Osteoblast (primary cell): ENCODE measurements around the gene MACF1. TPM values are rescaled to one million over a fixed set of nuclear protein-coding genes. Genes with fewer than 3 reads are reported as not detected.

ENCODE experiments used
- DNase-seq: peaks from one replicate; pipeline ENCODE4 v3.0.0; 2011; ENCODE audit warnings: low spot score, mixed read lengths; ENCODE audit not compliant: insufficient read length; ENCODE audit errors: missing footprints
- H2AFZ ChIP-seq: 2 replicates; pipeline ENCODE4 v1.6.0; 2011; ENCODE audit warnings: mild to moderate bottlenecking, low read length
- H3K27ac ChIP-seq: 2 replicates; pipeline ENCODE4 v1.5.1; 2011; ENCODE audit warnings: mild to moderate bottlenecking, low read depth, low read length, moderate library complexity
- H3K27me3 ChIP-seq: 2 replicates; pipeline ENCODE4 v1.6.0; 2012; ENCODE audit warnings: mild to moderate bottlenecking, control low read depth, inconsistent platforms, low read length, moderate library complexity; ENCODE audit not compliant: insufficient read depth
- H3K36me3 ChIP-seq: 2 replicates; pipeline ENCODE4 v1.5.1; 2011; ENCODE audit warnings: mild to moderate bottlenecking, low read length, control low read depth, moderate library complexity; ENCODE audit not compliant: insufficient read depth
- H3K4me1 ChIP-seq: 2 replicates; pipeline ENCODE4 v1.5.1; 2011; ENCODE audit warnings: mild to moderate bottlenecking, low read length, control low read depth, moderate library complexity; ENCODE audit not compliant: insufficient read depth
- H3K4me2 ChIP-seq: 2 replicates; pipeline ENCODE4 v1.6.0; 2011; ENCODE audit warnings: mild to moderate bottlenecking, low read length; ENCODE audit not compliant: insufficient read depth
- H3K4me3 ChIP-seq: fragments of 200-600 bp; sonication (generic); 3 replicates; pipeline ENCODE4 v1.5.1; 2012; ENCODE audit warnings: mild to moderate bottlenecking, low read length, inconsistent platforms; ENCODE audit not compliant: insufficient read depth
- H3K79me2 ChIP-seq: 2 replicates; pipeline ENCODE4 v1.6.0; 2012; ENCODE audit warnings: mild to moderate bottlenecking, low read length, control low read depth, inconsistent platforms; ENCODE audit not compliant: insufficient read depth
- H3K9me3 ChIP-seq: 2 replicates; pipeline ENCODE4 v1.5.1; 2011; ENCODE audit warnings: low read depth, low read length, control low read depth
- H4K20me1 ChIP-seq: 2 replicates; pipeline ENCODE4 v1.6.0; 2012; ENCODE audit warnings: mild to moderate bottlenecking, low read length, control low read depth; ENCODE audit not compliant: insufficient read depth
- total RNA-seq: library from RNA; depleted of rRNA; stranded (reverse); fragments of >200 nt; gene quantifications from 2 replicates; pipeline ENCODE4 v1.2.3, GENCODE V29; 2012
- TF ChIP-seq, protein P1 (sequence below): IDR thresholded peaks from 2 replicates; pipeline ENCODE4 v1.5.1; 2011; ENCODE audit warnings: mild to moderate bottlenecking, low read depth, low read length, moderate library complexity; ENCODE audit errors: extremely low read depth

The MACF1 gene
- total RNA-seq, 1 donor = 424 TPM

DNA sequence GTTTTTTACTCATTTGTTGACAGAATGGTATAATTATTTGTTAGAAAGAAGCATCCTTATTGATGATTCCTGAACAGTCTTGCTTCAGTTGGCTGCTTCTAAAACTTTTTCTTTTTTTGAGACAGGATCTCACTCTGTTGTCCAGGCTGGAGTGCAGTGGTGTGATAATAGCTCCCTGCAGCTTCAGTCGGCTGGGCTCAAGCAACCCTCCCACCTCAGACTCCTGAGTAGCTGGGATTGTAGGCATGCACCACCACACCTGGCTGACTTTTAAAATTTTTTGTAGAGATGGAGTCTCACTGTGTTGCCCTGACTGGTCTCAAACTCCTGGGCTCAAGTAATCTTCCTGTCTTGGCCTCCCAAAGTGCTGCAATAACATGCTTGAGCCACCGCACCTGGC is 38.8 kb downstream of the MACF1 start:
- TF ChIP-seq, protein P1, sequence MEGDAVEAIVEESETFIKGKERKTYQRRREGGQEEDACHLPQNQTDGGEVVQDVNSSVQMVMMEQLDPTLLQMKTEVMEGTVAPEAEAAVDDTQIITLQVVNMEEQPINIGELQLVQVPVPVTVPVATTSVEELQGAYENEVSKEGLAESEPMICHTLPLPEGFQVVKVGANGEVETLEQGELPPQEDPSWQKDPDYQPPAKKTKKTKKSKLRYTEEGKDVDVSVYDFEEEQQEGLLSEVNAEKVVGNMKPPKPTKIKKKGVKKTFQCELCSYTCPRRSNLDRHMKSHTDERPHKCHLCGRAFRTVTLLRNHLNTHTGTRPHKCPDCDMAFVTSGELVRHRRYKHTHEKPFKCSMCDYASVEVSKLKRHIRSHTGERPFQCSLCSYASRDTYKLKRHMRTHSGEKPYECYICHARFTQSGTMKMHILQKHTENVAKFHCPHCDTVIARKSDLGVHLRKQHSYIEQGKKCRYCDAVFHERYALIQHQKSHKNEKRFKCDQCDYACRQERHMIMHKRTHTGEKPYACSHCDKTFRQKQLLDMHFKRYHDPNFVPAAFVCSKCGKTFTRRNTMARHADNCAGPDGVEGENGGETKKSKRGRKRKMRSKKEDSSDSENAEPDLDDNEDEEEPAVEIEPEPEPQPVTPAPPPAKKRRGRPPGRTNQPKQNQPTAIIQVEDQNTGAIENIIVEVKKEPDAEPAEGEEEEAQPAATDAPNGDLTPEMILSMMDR = no peak
- no peaks in the 10 kb centered on the region for H3K27me3 ChIP-seq
- H3K9me3 ChIP-seq = no peaks in the 10 kb centered on the region
- no peak overlapping the region for H3K4me2 ChIP-seq
- no peak overlapping the region for H2AFZ ChIP-seq
- no peak for DNase-seq
- H3K27ac ChIP-seq = no peak overlapping the region
- peaks cover 56% of the 10 kb centered on the region for H3K79me2 ChIP-seq
- no peaks in the 10 kb centered on the region for H3K36me3 ChIP-seq
- H3K4me1 ChIP-seq = peaks cover 5% of the 10 kb centered on the region
- H4K20me1 ChIP-seq = peaks cover 20% of the 10 kb centered on the region
- H3K4me3 ChIP-seq = no peak overlapping the region

DNA sequence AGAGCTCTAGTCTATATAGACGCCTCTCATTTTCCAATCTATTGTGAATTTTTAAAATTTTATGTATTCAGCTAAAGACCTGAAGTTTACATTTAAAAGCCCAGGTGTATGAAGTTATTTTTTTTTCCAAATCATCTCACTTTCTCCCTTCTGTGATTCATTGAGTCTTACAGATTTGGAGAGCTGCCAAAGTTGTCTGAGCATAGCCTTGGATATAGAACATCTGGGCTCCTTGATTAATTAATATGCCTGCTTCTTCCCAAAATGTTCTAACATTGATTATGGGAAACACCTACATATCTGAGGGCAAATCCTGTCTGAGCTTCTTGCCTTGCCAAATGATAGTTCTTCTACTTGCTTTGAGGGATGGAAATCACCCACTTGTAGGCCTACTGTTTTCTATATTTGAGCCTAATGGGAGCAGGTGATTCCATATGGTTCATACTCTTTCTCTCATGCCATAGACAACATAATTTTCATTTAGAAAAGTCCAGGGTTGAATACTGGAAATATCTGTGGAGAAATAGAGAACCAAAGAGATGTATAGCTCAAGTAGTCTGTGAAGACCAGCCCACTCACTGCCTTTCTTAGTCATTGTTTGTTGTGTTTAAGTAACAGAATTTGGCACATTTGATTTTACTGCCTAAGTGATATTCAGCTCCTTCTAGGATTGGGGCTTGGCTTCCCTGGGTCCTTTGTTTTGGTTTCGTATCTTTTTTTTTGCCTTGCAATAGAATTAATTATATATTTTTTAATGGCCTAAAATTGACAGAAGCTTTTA is 46.2 kb downstream of the MACF1 start:
- H3K27ac ChIP-seq = no peak overlapping the region
- no peak overlapping the region for H3K4me3 ChIP-seq
- TF ChIP-seq, protein P1 = no peak
- H4K20me1 ChIP-seq = peaks cover 15% of the 10 kb centered on the region
- H3K79me2 ChIP-seq = peaks cover 58% of the 10 kb centered on the region
- DNase-seq = no peak
- H3K4me2 ChIP-seq = no peak overlapping the region
- peaks cover 18% of the 10 kb centered on the region for H3K4me1 ChIP-seq
- no peaks in the 10 kb centered on the region for H3K27me3 ChIP-seq
- H2AFZ ChIP-seq = no peak overlapping the region
- peaks cover 15% of the 10 kb centered on the region for H3K36me3 ChIP-seq
- no peaks in the 10 kb centered on the region for H3K9me3 ChIP-seq

DNA sequence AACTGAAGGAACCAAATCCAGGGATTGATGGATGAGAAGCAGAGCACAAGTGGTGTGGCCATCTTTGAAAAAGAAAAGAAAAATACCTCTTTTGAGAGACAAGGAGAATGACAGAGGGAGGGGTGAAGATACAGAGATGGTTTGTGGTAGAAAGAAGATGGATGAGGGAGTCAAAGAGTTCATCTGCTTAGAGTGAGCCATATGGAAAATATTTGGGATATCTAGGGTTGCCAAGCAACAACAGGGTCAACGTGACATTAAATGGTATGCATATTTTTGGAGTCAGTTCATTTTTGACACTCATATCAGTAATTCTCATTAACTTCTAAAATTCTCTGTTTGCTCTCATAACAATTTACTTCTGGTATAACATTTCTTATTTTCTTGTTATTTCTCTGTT is 50.7 kb downstream of the MACF1 start:
- Histone ChIP-seq H3K9me3 (no peaks in the 10 kb centered on the region), H3K79me2 (peaks cover 46% of the 10 kb centered on the region), H3K4me1 (peaks cover 19% of the 10 kb centered on the region), H4K20me1 (peaks cover 11% of the 10 kb centered on the region), H3K27ac (peak overlapping the region; percentile 15), H2AFZ (no peak overlapping the region), H3K4me2 (no peak overlapping the region), H3K36me3 (peaks cover 42% of the 10 kb centered on the region), H3K4me3 (no peak overlapping the region), H3K27me3 (no peaks in the 10 kb centered on the region)
- TF ChIP-seq, protein P1 = no peak
- DNase-seq = no peak

DNA sequence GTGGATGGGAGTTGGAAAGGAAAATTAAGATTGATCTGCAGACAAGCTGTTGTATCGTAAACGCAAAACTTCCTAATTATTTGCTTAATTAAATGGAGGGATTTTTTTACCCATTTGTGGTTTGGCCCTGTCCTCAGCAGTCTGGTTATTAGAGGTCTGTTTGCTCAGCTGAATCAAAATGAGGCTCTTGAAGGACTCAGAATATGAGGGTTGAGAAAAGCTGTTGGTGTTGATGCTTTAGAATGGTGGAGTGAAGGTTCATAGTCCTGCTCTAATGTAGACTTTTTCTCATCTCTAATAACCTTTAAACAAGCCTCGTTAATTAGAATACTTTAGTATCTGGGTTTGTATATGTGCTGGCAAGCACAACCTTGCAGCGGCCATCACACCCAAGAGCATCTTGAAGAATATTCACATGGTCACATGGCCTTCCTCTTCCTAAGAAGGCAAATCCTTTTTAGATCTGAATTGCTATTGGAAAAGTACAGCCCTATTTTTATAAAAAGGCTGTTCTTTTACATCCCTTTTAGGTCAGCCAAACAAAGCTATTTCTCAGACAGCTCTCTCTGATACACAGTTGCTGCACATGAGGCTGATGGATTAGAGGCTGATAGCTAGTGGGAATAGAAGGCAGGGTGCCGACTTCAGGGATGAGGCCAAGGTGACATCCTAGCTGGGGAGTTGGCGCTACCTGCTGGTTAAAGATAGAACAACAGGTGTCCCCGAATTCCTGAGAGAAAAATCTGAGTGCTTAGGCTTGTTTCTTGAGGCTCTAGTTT is 53.8 kb downstream of the MACF1 start:
- Histone ChIP-seq H4K20me1 (peaks cover 7% of the 10 kb centered on the region), H3K9me3 (no peaks in the 10 kb centered on the region), H3K4me3 (no peak overlapping the region), H3K27me3 (no peaks in the 10 kb centered on the region), H3K36me3 (peaks cover 33% of the 10 kb centered on the region), H2AFZ (no peak overlapping the region), H3K27ac (peak overlapping the region; percentile 5), H3K4me2 (no peak overlapping the region), H3K79me2 (peaks cover 42% of the 10 kb centered on the region), H3K4me1 (peaks cover 23% of the 10 kb centered on the region)
- peak; percentile 88 for DNase-seq
- TF ChIP-seq, protein P1 = peak; percentile 81
